ENCODE results near the gene PAK5. TPM values are rescaled to one million over a fixed set of nuclear protein-coding genes. Genes with fewer than 3 reads are reported as not detected.

Gene PAK5
- total and polyA plus RNA-seq, 9 of the 15 experiments (the other 6 are each of a cell fraction or from before 2014, with no cell fraction given), result not detected

DNA sequence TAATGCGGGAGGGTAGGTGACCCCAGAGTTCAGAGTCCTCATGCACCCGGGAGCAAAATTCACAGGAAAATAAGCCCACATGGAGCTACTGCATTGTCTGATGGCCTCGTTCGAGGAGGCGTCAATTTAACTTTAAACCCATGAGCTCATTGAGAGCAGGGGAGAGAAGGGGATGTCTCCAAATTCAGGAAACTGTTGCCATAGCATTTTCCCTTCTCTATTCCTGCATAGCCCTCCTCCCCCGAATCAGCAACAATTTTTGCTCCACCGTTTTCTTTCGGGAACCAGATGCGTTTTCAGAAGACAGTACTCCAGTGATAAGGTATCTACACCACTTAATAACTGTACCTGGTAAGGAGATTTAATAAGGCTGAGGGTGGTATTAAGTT lies 324.8 kb downstream of the PAK5 start (continued):
- TF ChIP-seq, protein P1, sequence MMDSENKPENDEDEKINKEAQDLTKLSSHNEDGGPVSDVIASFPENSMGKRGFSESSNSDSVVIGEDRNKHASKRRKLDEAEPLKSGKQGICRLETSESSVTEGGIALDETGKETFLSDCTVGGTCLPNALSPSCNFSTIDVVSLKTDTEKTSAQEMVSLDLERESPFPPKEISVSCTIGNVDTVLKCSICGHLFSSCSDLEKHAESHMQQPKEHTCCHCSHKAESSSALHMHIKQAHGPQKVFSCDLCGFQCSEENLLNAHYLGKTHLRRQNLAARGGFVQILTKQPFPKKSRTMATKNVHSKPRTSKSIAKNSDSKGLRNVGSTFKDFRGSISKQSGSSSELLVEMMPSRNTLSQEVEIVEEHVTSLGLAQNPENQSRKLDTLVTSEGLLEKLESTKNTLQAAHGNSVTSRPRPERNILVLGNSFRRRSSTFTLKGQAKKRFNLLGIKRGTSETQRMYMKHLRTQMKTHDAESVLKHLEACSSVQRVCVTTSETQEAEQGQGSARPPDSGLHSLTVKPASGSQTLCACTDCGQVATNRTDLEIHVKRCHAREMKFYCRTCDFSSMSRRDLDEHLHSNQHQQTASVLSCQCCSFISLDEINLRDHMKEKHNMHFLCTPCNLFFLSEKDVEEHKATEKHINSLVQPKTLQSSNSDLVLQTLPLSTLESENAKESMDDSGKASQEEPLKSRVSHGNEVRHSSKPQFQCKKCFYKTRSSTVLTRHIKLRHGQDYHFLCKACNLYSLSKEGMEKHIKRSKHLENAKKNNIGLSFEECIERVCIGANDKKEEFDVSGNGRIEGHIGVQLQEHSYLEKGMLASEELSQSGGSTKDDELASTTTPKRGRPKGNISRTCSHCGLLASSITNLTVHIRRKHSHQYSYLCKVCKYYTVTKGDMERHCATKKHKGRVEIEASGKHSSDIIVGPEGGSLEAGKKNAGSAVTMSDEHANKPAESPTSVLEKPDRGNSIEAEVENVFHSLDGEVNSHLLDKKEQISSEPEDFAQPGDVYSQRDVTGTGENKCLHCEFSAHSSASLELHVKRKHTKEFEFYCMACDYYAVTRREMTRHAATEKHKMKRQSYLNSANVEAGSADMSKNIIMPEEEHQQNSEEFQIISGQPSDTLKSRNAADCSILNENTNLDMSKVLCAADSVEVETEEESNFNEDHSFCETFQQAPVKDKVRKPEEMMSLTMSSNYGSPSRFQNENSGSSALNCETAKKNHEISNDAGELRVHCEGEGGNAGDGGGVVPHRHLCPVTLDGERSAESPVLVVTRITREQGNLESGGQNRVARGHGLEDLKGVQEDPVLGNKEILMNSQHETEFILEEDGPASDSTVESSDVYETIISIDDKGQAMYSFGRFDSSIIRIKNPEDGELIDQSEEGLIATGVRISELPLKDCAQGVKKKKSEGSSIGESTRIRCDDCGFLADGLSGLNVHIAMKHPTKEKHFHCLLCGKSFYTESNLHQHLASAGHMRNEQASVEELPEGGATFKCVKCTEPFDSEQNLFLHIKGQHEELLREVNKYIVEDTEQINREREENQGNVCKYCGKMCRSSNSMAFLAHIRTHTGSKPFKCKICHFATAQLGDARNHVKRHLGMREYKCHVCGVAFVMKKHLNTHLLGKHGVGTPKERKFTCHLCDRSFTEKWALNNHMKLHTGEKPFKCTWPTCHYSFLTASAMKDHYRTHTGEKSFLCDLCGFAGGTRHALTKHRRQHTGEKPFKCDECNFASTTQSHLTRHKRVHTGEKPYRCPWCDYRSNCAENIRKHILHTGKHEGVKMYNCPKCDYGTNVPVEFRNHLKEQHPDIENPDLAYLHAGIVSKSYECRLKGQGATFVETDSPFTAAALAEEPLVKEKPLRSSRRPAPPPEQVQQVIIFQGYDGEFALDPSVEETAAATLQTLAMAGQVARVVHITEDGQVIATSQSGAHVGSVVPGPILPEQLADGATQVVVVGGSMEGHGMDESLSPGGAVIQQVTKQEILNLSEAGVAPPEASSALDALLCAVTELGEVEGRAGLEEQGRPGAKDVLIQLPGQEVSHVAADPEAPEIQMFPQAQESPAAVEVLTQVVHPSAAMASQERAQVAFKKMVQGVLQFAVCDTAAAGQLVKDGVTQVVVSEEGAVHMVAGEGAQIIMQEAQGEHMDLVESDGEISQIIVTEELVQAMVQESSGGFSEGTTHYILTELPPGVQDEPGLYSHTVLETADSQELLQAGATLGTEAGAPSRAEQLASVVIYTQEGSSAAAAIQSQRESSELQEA (IDR thresholded peaks at IDR 0.05; ENCODE audit: low read depth), result no peak
- TF ChIP-seq, protein P2, sequence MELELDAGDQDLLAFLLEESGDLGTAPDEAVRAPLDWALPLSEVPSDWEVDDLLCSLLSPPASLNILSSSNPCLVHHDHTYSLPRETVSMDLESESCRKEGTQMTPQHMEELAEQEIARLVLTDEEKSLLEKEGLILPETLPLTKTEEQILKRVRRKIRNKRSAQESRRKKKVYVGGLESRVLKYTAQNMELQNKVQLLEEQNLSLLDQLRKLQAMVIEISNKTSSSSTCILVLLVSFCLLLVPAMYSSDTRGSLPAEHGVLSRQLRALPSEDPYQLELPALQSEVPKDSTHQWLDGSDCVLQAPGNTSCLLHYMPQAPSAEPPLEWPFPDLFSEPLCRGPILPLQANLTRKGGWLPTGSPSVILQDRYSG (tag; conservative IDR thresholded peaks at IDR 0.05; ENCODE audit: low read depth), result no peak
